PC-9 (cell line): ENCODE measurements around the gene ARNT2. TPM values are rescaled to one million over a fixed set of nuclear protein-coding genes. Genes with fewer than 3 reads are reported as not detected.

Experiments used
- BruUV-seq: library from RNA; stranded (reverse); fragments of 400-500 nt; replicated peaks from 2 replicates; lab custom pipeline; 2021; lab: Mats Ljungman, UMichigan
- CTCF ChIA-PET: fragments of 300-600 bp; sonication (Branson Sonifier 250); formaldehyde crosslinking; loops from one replicate; lab custom pipeline; 2022; ENCODE audit warnings: antibody characterized with exemption; lab: Charles Lee
- POLR2A ChIA-PET: fragments of 300-600 bp; sonication (Branson Sonifier 250); formaldehyde crosslinking; loops from one replicate; lab custom pipeline; 2022; ENCODE audit warnings: antibody characterized with exemption; ENCODE audit not compliant: unreplicated experiment; lab: Charles Lee
- DNase-seq, 2 experiments: peaks; one replicate each; pipeline versions ENCODE4 v3.0.0 to v3.0.0-alpha.2; 2015 to 2022; ENCODE audit warnings: mixed read lengths in 1 of 2
- H2AFZ ChIP-seq: fragments of 200-600 bp; sonication (generic); 2 replicates; pipeline ENCODE4 v1.8.1; 2017; ENCODE audit warnings: antibody characterized with exemption
- H3F3A ChIP-seq: fragments of 200-600 bp; sonication (generic); 2 replicates; pipeline ENCODE4 v1.8.1; 2017; ENCODE audit warnings: antibody characterized with exemption, mild to moderate bottlenecking, low read depth; ENCODE audit not compliant: insufficient read depth
- H3K27ac ChIP-seq: fragments of 200-600 bp; sonication (generic); 2 replicates; pipeline ENCODE4 v1.6.1; 2016; ENCODE audit warnings: mixed run types
- H3K27me3 ChIP-seq: fragments of 200-600 bp; sonication (generic); 2 replicates; pipeline ENCODE4 v1.6.1; 2016; ENCODE audit warnings: low read depth, mixed run types; ENCODE audit not compliant: insufficient read depth
- H3K36me3 ChIP-seq: fragments of 200-600 bp; sonication (generic); 2 replicates; pipeline ENCODE4 v1.6.1; 2016; ENCODE audit warnings: low read depth, mixed run types
- H3K4me1 ChIP-seq: fragments of 200-600 bp; sonication (generic); replicated peaks from 2 replicates; pipeline ENCODE4 v1.6.1; 2016; ENCODE audit warnings: mixed run types; ENCODE audit not compliant: insufficient read depth
- H3K4me2 ChIP-seq: fragments of 200-600 bp; sonication (generic); 2 replicates; pipeline ENCODE4 v1.6.1; 2017; ENCODE audit warnings: mixed run types
- H3K4me3 ChIP-seq: fragments of 200-600 bp; sonication (generic); 2 replicates; pipeline ENCODE4 v1.6.1; 2016; ENCODE audit warnings: mixed run types
- H3K79me2 ChIP-seq: fragments of 200-600 bp; sonication (generic); 2 replicates; pipeline ENCODE4 v1.6.1; 2017; ENCODE audit warnings: low read depth, mixed run types
- H3K9me2 ChIP-seq: fragments of 200-600 bp; sonication (generic); 2 replicates; pipeline ENCODE4 v1.8.1; 2017; ENCODE audit warnings: mild to moderate bottlenecking; ENCODE audit not compliant: insufficient read depth
- H3K9me3 ChIP-seq: fragments of 200-600 bp; sonication (generic); 2 replicates; pipeline ENCODE4 v1.8.1; 2016; ENCODE audit warnings: low read depth; ENCODE audit not compliant: insufficient read depth
- H4K20me1 ChIP-seq: fragments of 200-600 bp; sonication (generic); 2 replicates; pipeline ENCODE4 v1.8.1; 2017; ENCODE audit not compliant: insufficient read depth
- CTCF ChIP-seq: fragments of 200-600 bp; sonication (generic); conservative IDR thresholded peaks from 2 replicates; pipeline ENCODE4 v1.6.1; 2017; ENCODE audit warnings: mixed run types, antibody characterized with exemption, mild to moderate bottlenecking, moderate library complexity
- EZH2 ChIP-seq: fragments of 200-600 bp; sonication (generic); IDR thresholded peaks from 2 replicates; pipeline ENCODE4 v1.8.0; 2017; ENCODE audit warnings: antibody characterized with exemption, low read depth
- intact Hi-C: fragments of 100-400 bp; cut with micrococcal nuclease; formaldehyde crosslinking; loops from one replicate; pipeline ENCODE4 v1.10.0; 2022; ENCODE audit not compliant: unreplicated experiment
- total RNA-seq: library from RNA; stranded (reverse); gene quantifications from 2 replicates; pipeline ENCODE4 v1.2.3, GENCODE V29; 2021

ARNT2 gene
- total RNA-seq, 1 experiment from 2014 or later = 4.3 TPM

GRCh38 chr15:80533790-80534333 is 129.7 kb downstream of the ARNT2 start:
- Histone ChIP-seq H3K27me3 (peaks cover 28% of the 10 kb centered on the region; the same call in 1 of the 2 replicates), H2AFZ (no peak overlapping the region), H3K9me2 (no peaks in the 10 kb centered on the region), H3F3A (no peaks in the 10 kb centered on the region), H4K20me1 (no peaks in the 10 kb centered on the region), H3K4me3 (no peak overlapping the region), H3K79me2 (no peaks in the 10 kb centered on the region), H3K27ac (no peak overlapping the region), H3K36me3 (no peaks in the 10 kb centered on the region), H3K4me1 (no peaks in the 10 kb centered on the region), H3K4me2 (no peak overlapping the region), H3K9me3 (no peaks in the 10 kb centered on the region)
- no TSS peak for BruUV-seq
- intact Hi-C loops = no loop called here
- DNase-seq = no peak
- POLR2A ChIA-PET = no interaction called here
- TF ChIP-seq EZH2 (no peak), CTCF (no peak)
- CTCF ChIA-PET = no interaction called here

GRCh38 chr15:80536231-80536630 is 132.0 kb downstream of the ARNT2 start:
- Histone ChIP-seq H3K36me3 (no peaks in the 10 kb centered on the region), H3K4me2 (0 out of 2 replicates have a peak overlapping the region, but pooled peaks have one; percentile 10), H3K79me2 (no peaks in the 10 kb centered on the region), H3K27me3 (peaks cover 12% of the 10 kb centered on the region; the same call in 1 of the 2 replicates), H2AFZ (no peak overlapping the region), H3K4me1 (no peaks in the 10 kb centered on the region), H3K4me3 (no peak overlapping the region), H3F3A (no peaks in the 10 kb centered on the region), H3K9me3 (no peaks in the 10 kb centered on the region), H4K20me1 (no peaks in the 10 kb centered on the region), H3K27ac (no peak overlapping the region), H3K9me2 (no peaks in the 10 kb centered on the region)
- ChIA-PET POLR2A (no interaction called here), CTCF (no interaction called here)
- BruUV-seq = no TSS peak
- intact Hi-C loops = no loop called here
- TF ChIP-seq EZH2 = no peak
- no peak for TF ChIP-seq CTCF
- no peak for DNase-seq

- no peaks in the 10 kb centered on the region for H3K9me2 ChIP-seq
- H3K4me1 ChIP-seq = no peaks in the 10 kb centered on the region
- TF ChIP-seq EZH2 = no peak
- peaks cover 9% of the 10 kb centered on the region; the same call in 1 of the 2 replicates for H3K27me3 ChIP-seq
- no peaks in the 10 kb centered on the region for H3K79me2 ChIP-seq
- no peaks in the 10 kb centered on the region for H3F3A ChIP-seq
- no peak overlapping the region for H2AFZ ChIP-seq
- no TSS peak for BruUV-seq
- H3K4me2 ChIP-seq = no peak overlapping the region
- H3K36me3 ChIP-seq = no peaks in the 10 kb centered on the region
- CTCF ChIA-PET = no interaction called here
- intact Hi-C loops = no loop called here
- no peak for DNase-seq
- no peak overlapping the region for H3K4me3 ChIP-seq
- no peak overlapping the region for H3K27ac ChIP-seq
- no peaks in the 10 kb centered on the region for H4K20me1 ChIP-seq
- H3K9me3 ChIP-seq = no peaks in the 10 kb centered on the region
- POLR2A ChIA-PET = no interaction called here
These were observed 132.5 kb downstream of the ARNT2 start for GRCh38 chr15:80536716-80537115.

GRCh38 chr15:80545078-80545477 is 140.9 kb downstream of the ARNT2 start:
- Histone ChIP-seq H3K79me2 (no peaks in the 10 kb centered on the region), H3K4me3 (no peak overlapping the region), H3F3A (no peaks in the 10 kb centered on the region), H3K36me3 (no peaks in the 10 kb centered on the region), H3K27ac (no peak overlapping the region), H3K4me2 (no peak overlapping the region), H3K27me3 (no peaks in the 10 kb centered on the region), H3K9me2 (no peaks in the 10 kb centered on the region), H4K20me1 (no peaks in the 10 kb centered on the region), H3K9me3 (peaks cover 5% of the 10 kb centered on the region; the same call in 1 of the 2 replicates), H3K4me1 (peaks cover 7% of the 10 kb centered on the region), H2AFZ (no peak overlapping the region)
- no TSS peak for BruUV-seq
- intact Hi-C loops = loop anchor here (10.0 kb wide), 1 partner anchor 1600 kb away; no protein-coding TSS in a partner anchor
- ChIA-PET POLR2A (no interaction called here), CTCF (no interaction called here)
- no peak for DNase-seq
- TF ChIP-seq EZH2 (no peak), CTCF (no peak)
